Spleen (tissue), 11 donors: Measurements from ENCODE around the gene DUOX1. TPM values are rescaled to one million over a fixed set of nuclear protein-coding genes. Genes with fewer than 3 reads are reported as not detected.

Experiments
- DNase-seq: peaks from one replicate; pipeline ENCODE4 v3.0.0-alpha.2; 2020
- H3K27ac ChIP-seq, 8 donors: fragments of 200-600 bp; sonication (generic) in 7 of 8; 1 replicate in 4 of 8; 2 replicates in 4 of 8; pipeline versions ENCODE4 v1.5.0 to v1.8.0; 2016 to 2021; ENCODE audit warnings: inconsistent platforms in 4 of 8, mild to moderate bottlenecking in 4 of 8, moderate library complexity in 1 of 8
- H3K27me3 ChIP-seq, 7 donors: fragments of 200-600 bp; sonication (generic) in 6 of 7; replicated peaks in 1 of 7; 1 replicate in 4 of 7; 2 replicates in 3 of 7; pipeline versions ENCODE4 v1.5.0 to v1.8.0; 2016 to 2021; ENCODE audit warnings: inconsistent platforms in 3 of 7, mild to moderate bottlenecking in 1 of 7
- H3K36me3 ChIP-seq, 6 donors: fragments of 200-600 bp; sonication (generic) in 5 of 6; 1 replicate in 4 of 6; 2 replicates in 2 of 6; pipeline versions ENCODE4 v1.5.0 to v1.8.0; 2016 to 2021; ENCODE audit warnings: inconsistent platforms in 2 of 6
- H3K4me1 ChIP-seq, 6 donors: fragments of 200-600 bp; sonication (generic) in 5 of 6; 1 replicate in 3 of 6; 2 replicates in 3 of 6; pipeline versions ENCODE4 v1.5.0 to v1.8.0; 2016 to 2021; ENCODE audit warnings: inconsistent platforms in 3 of 6
- H3K4me3 ChIP-seq, 8 donors: fragments of 200-600 bp; sonication (generic) in 7 of 8; 1 replicate in 4 of 8; 2 replicates in 4 of 8; pipeline versions ENCODE4 v1.5.0 to v1.8.0; 2016 to 2021; ENCODE audit warnings: inconsistent platforms in 4 of 8, mild to moderate bottlenecking in 4 of 8, moderate library complexity in 2 of 8
- H3K9me3 ChIP-seq, 8 donors: fragments of 200-600 bp; sonication (generic) in 7 of 8; 1 replicate in 4 of 8; 2 replicates in 4 of 8; pipeline versions ENCODE4 v1.5.0 to v1.8.0; 2016 to 2021; ENCODE audit warnings: inconsistent platforms in 4 of 8
- POLR2A ChIP-seq, 3 donors: fragments of 450-650 bp; IDR thresholded peaks; one replicate each; pipeline ENCODE4 v1.5.1; 2017; ENCODE audit warnings: antibody characterized with exemption in 3 of 3, mild to moderate bottlenecking in 1 of 3
- POLR2AphosphoS5 ChIP-seq, 3 donors: sonication (generic); formaldehyde crosslinking; IDR thresholded peaks; one replicate each; pipeline ENCODE4 v1.5.1; 2017; ENCODE audit warnings: antibody characterized with exemption in 3 of 3
- WGBS, 5 donors: extraction: QIAGEN DNeasy Blood & Tissue Kit in 3 of 5; methylation state at CpG; one replicate each; pipeline versions ENCODE4 v1.1.5 to v1.1.7; 2013 to 2018; 5-methylcytosine and 5-hydroxymethylcytosine counted together
- intact Hi-C: fragments of 100-400 bp; cut with DNase I; formaldehyde crosslinking; loops from one replicate; pipeline ENCODE4 v1.15.0; 2023; ENCODE audit warnings: low total_unique reads
- polyA plus RNA-seq, 3 donors: library from polyadenylated mRNA; stranded (reverse); fragments of 200-250 nt; gene quantifications; one replicate each; pipeline ENCODE4 v1.2.1, GENCODE V29; 2013
- total RNA-seq, 7 donors: library from RNA; depleted of rRNA in 3 of 7; stranded (reverse); fragments of >200 nt in 3 of 7; fragmentation: NEBNext Ultra II Directional in 4 of 7; extraction: Animal tissue kit (Norgen Biotek cat#: 25700) in 4 of 7; gene quantifications; one replicate each; pipeline versions ENCODE4 v1.1.0 to v1.2.1, GENCODE V29; 2016 to 2021
- TF ChIP-seq, protein P1 (sequence below), 11 experiments: fragments of 200-600 bp in 7 of 11; fragments of 450-650 bp in 4 of 11; sonication (generic) in 4 of 11; IDR thresholded peaks in 8 of 11; conservative IDR thresholded peaks in 3 of 11; 1 replicate in 7 of 11; 2 replicates in 4 of 11; pipeline versions ENCODE4 v1.4.0 to v1.8.0; 2016 to 2021; ENCODE audit warnings: antibody characterized with exemption in 11 of 11, inconsistent platforms in 4 of 11, mild to moderate bottlenecking in 1 of 11
- donor health status: healthy with polysubstance abuse.
- donor health status: DM: no; HTN: no; CAD: no; lungs with moderate emphysema.
- donor health status: DM: no; HTN: no; CAD: no.
- donor health status: Bipolar disorder and iron deficiency.
- donor health status: healthy.
- donor health status: DM: no; HTN: no; CAD: no.
- donor health status: DM: yes; HTN: yes; CAD: no.

The DUOX1 gene
- total and polyA plus RNA-seq, 10 donors: 0.04 to 0.28 (median 0.09) TPM; not detected in 5

GRCh38 chr15:45184562-45185041 lies 54.8 kb downstream of the DUOX1 start:
- DNase-seq: peak; percentile 72
- Histone ChIP-seq H3K36me3 (no peaks in the 10 kb centered on the region), H3K4me1 (peaks cover 3 to 62% (median 30%) of the 10 kb centered on the region in 6 donors), H3K4me3 (no peak overlapping the region), H3K27me3 (peaks cover 0 to 23% (median 0%) of the 10 kb centered on the region in 7 donors), H3K27ac (no peak overlapping the region), H3K9me3 (no peaks in the 10 kb centered on the region)
- intact Hi-C loops: no loop called here
- WGBS, 5 donors: 77 to 92% (median 84%) methylated on average over 4 to 9 of the region's 9 CpGs
- TF ChIP-seq POLR2A (IDR thresholded peaks at IDR 0.05): no peak

GRCh38 chr15:45185069-45185779 lies 55.4 kb downstream of the DUOX1 start:
- WGBS, 5 donors: 87 to 97% (median 89%) methylated on average over 2 to 3 of the region's 3 CpGs
- H3K27me3 ChIP-seq: peaks cover 0 to 23% (median 0%) of the 10 kb centered on the region in 7 donors
- peaks cover 3 to 56% (median 27%) of the 10 kb centered on the region in 6 donors for H3K4me1 ChIP-seq
- peak overlapping the region in 2 of 8 donors; percentile 78 to 80 for H3K27ac ChIP-seq
- TF ChIP-seq, protein P1, sequence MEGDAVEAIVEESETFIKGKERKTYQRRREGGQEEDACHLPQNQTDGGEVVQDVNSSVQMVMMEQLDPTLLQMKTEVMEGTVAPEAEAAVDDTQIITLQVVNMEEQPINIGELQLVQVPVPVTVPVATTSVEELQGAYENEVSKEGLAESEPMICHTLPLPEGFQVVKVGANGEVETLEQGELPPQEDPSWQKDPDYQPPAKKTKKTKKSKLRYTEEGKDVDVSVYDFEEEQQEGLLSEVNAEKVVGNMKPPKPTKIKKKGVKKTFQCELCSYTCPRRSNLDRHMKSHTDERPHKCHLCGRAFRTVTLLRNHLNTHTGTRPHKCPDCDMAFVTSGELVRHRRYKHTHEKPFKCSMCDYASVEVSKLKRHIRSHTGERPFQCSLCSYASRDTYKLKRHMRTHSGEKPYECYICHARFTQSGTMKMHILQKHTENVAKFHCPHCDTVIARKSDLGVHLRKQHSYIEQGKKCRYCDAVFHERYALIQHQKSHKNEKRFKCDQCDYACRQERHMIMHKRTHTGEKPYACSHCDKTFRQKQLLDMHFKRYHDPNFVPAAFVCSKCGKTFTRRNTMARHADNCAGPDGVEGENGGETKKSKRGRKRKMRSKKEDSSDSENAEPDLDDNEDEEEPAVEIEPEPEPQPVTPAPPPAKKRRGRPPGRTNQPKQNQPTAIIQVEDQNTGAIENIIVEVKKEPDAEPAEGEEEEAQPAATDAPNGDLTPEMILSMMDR (IDR thresholded peaks at IDR 0.05 in 8 of 11, conservative IDR thresholded peaks at IDR 0.05 in 3 of 11): no peak
- TF ChIP-seq POLR2AphosphoS5 (IDR thresholded peaks at IDR 0.05) (no peak), POLR2A (IDR thresholded peaks at IDR 0.05) (no peak)
- DNase-seq: no peak
- H3K9me3 ChIP-seq: no peaks in the 10 kb centered on the region
- intact Hi-C loops: no loop called here
- H3K4me3 ChIP-seq: no peak overlapping the region
- no peaks in the 10 kb centered on the region for H3K36me3 ChIP-seq

DNA sequence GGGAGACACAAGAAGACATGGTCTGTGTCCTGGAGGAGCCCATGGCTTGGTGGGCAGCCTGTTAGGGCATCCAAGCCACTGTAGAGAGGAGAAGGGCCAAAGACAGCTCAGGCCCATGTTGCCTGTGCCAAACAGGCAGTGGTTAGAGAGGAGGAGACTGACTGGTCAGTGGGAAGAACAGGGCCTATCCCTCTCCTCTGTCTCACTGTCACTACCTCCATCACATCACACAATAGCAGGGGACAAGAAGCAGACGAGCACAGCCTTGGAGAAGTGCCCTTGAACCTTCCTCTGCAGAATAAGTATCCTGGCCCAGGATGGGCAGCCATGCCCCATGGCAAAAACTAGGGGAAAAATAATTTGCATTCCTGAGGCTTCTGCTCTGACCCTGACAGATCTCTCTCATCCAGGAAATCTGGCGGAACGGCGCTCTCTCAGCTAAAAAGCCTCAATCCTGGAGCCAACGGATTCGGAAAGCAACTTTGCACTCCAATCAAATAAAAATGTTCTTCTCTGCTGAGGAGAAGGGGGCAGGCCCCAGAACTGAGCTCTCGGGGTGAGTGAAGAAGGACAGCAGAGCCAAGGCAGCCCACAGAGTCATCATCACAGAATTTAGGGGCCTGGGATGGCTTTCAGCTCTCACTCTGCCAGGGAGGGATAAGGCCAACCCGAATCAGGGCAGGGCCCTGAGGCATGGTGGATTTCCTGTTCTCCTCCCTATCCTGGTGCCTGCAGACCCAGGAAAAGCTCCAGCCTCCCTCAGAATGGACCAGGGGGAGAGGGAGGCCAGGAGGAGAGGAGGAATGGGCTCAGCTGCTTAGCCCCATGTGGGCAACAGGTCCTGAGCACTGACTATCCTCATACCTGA lies 56.3 kb downstream of the DUOX1 start:
- peak overlapping the region; percentile 19 to 80 (median 74) for H3K27ac ChIP-seq
- H3K4me3 ChIP-seq: peak overlapping the region in 5 of 8 donors; percentile 52 to 84 (median 59)
- H3K4me1 ChIP-seq: peaks cover 3 to 49% (median 24%) of the 10 kb centered on the region in 6 donors
- no peaks in the 10 kb centered on the region for H3K9me3 ChIP-seq
- no peak for TF ChIP-seq POLR2A (IDR thresholded peaks at IDR 0.05)
- TF ChIP-seq POLR2AphosphoS5 (IDR thresholded peaks at IDR 0.05): no peak
- TF ChIP-seq, protein P1 (IDR thresholded peaks at IDR 0.05 in 8 of 11, conservative IDR thresholded peaks at IDR 0.05 in 3 of 11): no peak
- intact Hi-C loops: no loop called here
- H3K27me3 ChIP-seq: peaks cover 0 to 23% (median 0%) of the 10 kb centered on the region in 7 donors
- 40 to 70% (median 63%) methylated on average over 8 of the region's 8 CpGs for WGBS, 5 donors
- no peaks in the 10 kb centered on the region for H3K36me3 ChIP-seq
- peak; percentile 33 for DNase-seq

- TF ChIP-seq, protein P1 (IDR thresholded peaks at IDR 0.05 in 8 of 11, conservative IDR thresholded peaks at IDR 0.05 in 3 of 11): no peak
- TF ChIP-seq POLR2A (IDR thresholded peaks at IDR 0.05) (no peak), POLR2AphosphoS5 (IDR thresholded peaks at IDR 0.05) (no peak)
- Histone ChIP-seq H3K4me1 (peaks cover 3 to 42% (median 24%) of the 10 kb centered on the region in 6 donors), H3K9me3 (no peaks in the 10 kb centered on the region), H3K27ac (peak overlapping the region; percentile 19 to 80 (median 74)), H3K27me3 (peaks cover 0 to 23% (median 0%) of the 10 kb centered on the region in 7 donors), H3K4me3 (peak overlapping the region; percentile 48 to 84 (median 58)), H3K36me3 (no peaks in the 10 kb centered on the region)
- peak; percentile 85 for DNase-seq
- intact Hi-C loops: no loop called here
- 15 to 35% (median 21%) methylated on average over 20 to 42 of the region's 42 CpGs for WGBS, 5 donors
Observed at GRCh38 chr15:45186771-45187577, 57.2 kb downstream of the DUOX1 start.
